ENCODE measurements around the gene ODC1. TPM values are rescaled to one million over a fixed set of nuclear protein-coding genes. Genes with fewer than 3 reads are reported as not detected.

Gene ODC1
- total and polyA plus RNA-seq, 12 donors, result 4.1 to 92.8 (median 56.0) TPM

- Histone ChIP-seq H3K9me3 (peaks cover 0 to 4% (median 0%) of the 10 kb centered on the region in 11 donors), H3K4me3 (no peak overlapping the region), H3K27me3 (no peaks in the 10 kb centered on the region), H3K4me1 (peaks cover 13 to 61% (median 55%) of the 10 kb centered on the region in 9 donors), H3K27ac (peak overlapping the region in 2 of 10 donors; percentile 60 to 73), H3K36me3 (peaks cover 0 to 8% (median 0%) of the 10 kb centered on the region in 9 donors)
- DNase-seq (no peak), ATAC-seq (no peak)
- intact Hi-C loops (cut with DNase I), result loop anchor here in 6 of 10 donors (5.0 to 10.0 kb wide), 3 partner anchors 145 to 283 kb away; no protein-coding TSS in a partner anchor
- no peak for TF ChIP-seq CTCF (IDR thresholded peaks at IDR 0.05)
- 86 to 93% methylated on average over 14 of the region's 14 CpGs for WGBS, 2 donors
These were observed 37.9 kb downstream of the ODC1 start for GRCh38 chr2:10410001-10410822.

GRCh38 chr2:10408649-10409579 is 39.2 kb downstream of the ODC1 start:
- H3K27me3 ChIP-seq, result no peaks in the 10 kb centered on the region
- peak; percentile 34 to 85 (median 74) for ATAC-seq
- peak overlapping the region in 7 of 10 donors; percentile 17 to 76 (median 42) for H3K27ac ChIP-seq
- H3K4me3 ChIP-seq, result peak overlapping the region in 1 of 10 donors; percentile 19
- intact Hi-C loops (cut with DNase I), result loop anchor here in 8 of 10 donors (1.0 to 10.0 kb wide), 12 partner anchors 77 to 287 kb away; partner anchors contain the start of genes HPCAL1 (in 6 of the 8) and RRM2 (in 3 of the 8)
- TF ChIP-seq CTCF (IDR thresholded peaks at IDR 0.05), result peak; percentile 93 to 99 (median 96)
- WGBS, 2 donors, result 29 to 30% methylated on average over 24 of the region's 24 CpGs
- H3K36me3 ChIP-seq, result peaks cover 0 to 8% (median 0%) of the 10 kb centered on the region in 9 donors
- peak; percentile 74 to 80 for DNase-seq
- peaks cover 0 to 4% (median 0%) of the 10 kb centered on the region in 11 donors for H3K9me3 ChIP-seq
- H3K4me1 ChIP-seq, result peaks cover 22 to 74% (median 60%) of the 10 kb centered on the region in 9 donors

GRCh38 chr2:10407841-10408648 is 40.1 kb downstream of the ODC1 start:
- WGBS, 2 donors, result 62% methylated on average over 11 of the region's 11 CpGs
- Histone ChIP-seq H3K27me3 (no peaks in the 10 kb centered on the region), H3K9me3 (peaks cover 0 to 4% (median 0%) of the 10 kb centered on the region in 11 donors), H3K4me3 (peak overlapping the region in 1 of 10 donors; percentile 19), H3K4me1 (peaks cover 20 to 76% (median 59%) of the 10 kb centered on the region in 9 donors), H3K36me3 (peaks cover 0 to 5% (median 0%) of the 10 kb centered on the region in 9 donors), H3K27ac (peak overlapping the region in 9 of 10 donors; percentile 10 to 87 (median 60))
- peak in 6 of 8 donors; percentile 28 to 65 (median 34) for ATAC-seq
- TF ChIP-seq CTCF (IDR thresholded peaks at IDR 0.05), result no peak
- DNase-seq, result no peak
- intact Hi-C loops (cut with DNase I), result loop anchor here in 8 of 10 donors (2.0 to 10.0 kb wide), 12 partner anchors 76 to 286 kb away; partner anchors contain the start of genes HPCAL1 (in 7 of the 8) and RRM2 (in 3 of the 8)

Measured in heart right ventricle (tissue), 16 donors.